Loucy (cell line): ENCODE results near the gene METTL15.

ENCODE experiments used
- CTCF ChIP-seq: fragments of 200-600 bp; sonication (generic); conservative IDR thresholded peaks from 2 replicates; pipeline ENCODE4 v1.5.1; 2014; ENCODE audit warnings: mild to moderate bottlenecking, antibody characterized with exemption, low read length
- EZH2phosphoT487 ChIP-seq: fragments of 200-600 bp; IDR thresholded peaks from 2 replicates; pipeline ENCODE4 v1.6.1; 2018; ENCODE audit warnings: antibody characterized with exemption, mild to moderate bottlenecking, moderate library complexity, borderline replicate concordance

DNA sequence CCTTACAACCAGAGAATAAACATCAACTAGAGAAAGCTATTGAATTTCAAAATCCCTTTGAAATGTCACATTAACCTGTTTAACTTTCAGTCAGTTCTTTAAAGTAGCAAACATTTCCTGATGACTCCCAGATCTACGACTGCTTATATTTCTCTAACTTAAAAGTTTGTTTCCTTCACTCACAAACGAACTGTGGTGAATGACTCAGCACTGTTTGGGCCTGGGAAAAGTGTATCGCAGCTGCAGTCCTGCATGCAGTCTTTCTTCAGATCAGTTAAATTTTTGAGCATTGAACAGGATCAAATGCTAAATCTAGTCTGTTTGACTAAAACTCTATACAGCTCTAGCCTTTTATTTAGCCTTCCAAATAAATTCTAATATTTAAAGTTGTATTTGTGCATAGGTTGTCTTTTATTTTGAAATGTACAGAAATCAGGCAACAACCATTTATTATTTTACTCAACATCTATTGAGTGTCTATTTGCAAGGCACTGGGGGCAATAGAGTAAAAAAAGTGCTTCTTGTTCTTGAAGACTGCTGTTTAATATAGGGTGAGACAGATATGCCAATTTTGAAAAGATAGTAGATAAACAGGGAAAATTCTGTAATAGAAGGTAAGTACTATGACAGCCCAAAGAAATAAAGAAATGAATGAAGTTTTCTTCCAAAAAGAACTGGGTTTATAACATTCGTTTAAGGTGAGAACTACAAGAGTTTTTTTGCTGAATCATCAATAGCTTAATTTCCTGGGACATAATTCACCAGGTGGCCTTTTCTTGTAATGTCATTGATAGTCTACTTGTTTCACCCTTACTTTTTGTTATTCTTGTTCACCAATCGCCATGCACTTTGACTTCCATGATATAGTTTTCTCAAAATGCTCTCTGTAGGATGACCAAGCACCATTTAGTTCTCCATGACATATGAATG is 235.4 kb downstream of the METTL15 start:
- TF ChIP-seq CTCF (no peak), EZH2phosphoT487 (no peak)
